Panc1 (cell line): ENCODE measurements around the gene TMEM63C. TPM values are rescaled to one million over a fixed set of nuclear protein-coding genes. Genes with fewer than 3 reads are reported as not detected.

ENCODE experiments used
- ATAC-seq: fragments of 200-7000 bp; cut with Tn5 transposase; 2 replicates; pipeline ENCODE4 v1.9.1; 2020; ENCODE audit warnings: mild to moderate bottlenecking, moderate library complexity
- BruUV-seq: library from RNA; stranded (reverse); fragments of 400-500 nt; replicated peaks from 2 replicates; lab custom pipeline; 2021; lab: Mats Ljungman, UMichigan
- CTCF ChIA-PET: fragments of 300-600 bp; sonication (Branson Sonifier 250); formaldehyde crosslinking; loops from one replicate; lab custom pipeline; 2022; ENCODE audit warnings: antibody characterized with exemption; lab: Charles Lee
- POLR2A ChIA-PET: fragments of 300-600 bp; sonication (Branson Sonifier 250); formaldehyde crosslinking; loops from one replicate; lab custom pipeline; 2022; ENCODE audit warnings: antibody characterized with exemption; lab: Charles Lee
- DNase-seq: peaks from one replicate; pipeline ENCODE4 v3.0.0-alpha.2; 2010; ENCODE audit warnings: low read depth, low spot score
- H3K27ac ChIP-seq: 2 replicates; pipeline ENCODE4 v1.5.1; 2011; ENCODE audit warnings: mild to moderate bottlenecking, low read length, inconsistent platforms
- H3K27me3 ChIP-seq: fragments of 200-500 bp; sonication (Bioruptor generic); 2 replicates; pipeline ENCODE4 v1.6.0; 2014; ENCODE audit warnings: low read length, inconsistent platforms; ENCODE audit not compliant: control insufficient read depth, insufficient read depth
- H3K36me3 ChIP-seq: fragments of 200-500 bp; sonication (Bioruptor generic); 2 replicates; pipeline ENCODE4 v1.5.1; 2014; ENCODE audit warnings: inconsistent platforms, mild to moderate bottlenecking, low read length, moderate library complexity; ENCODE audit not compliant: control insufficient read depth, insufficient read depth
- H3K4me1 ChIP-seq: 2 replicates; pipeline ENCODE4 v1.5.1; 2011; ENCODE audit warnings: inconsistent platforms, mild to moderate bottlenecking, low read length, moderate library complexity; ENCODE audit not compliant: control insufficient read depth, insufficient read depth
- H3K4me3 ChIP-seq, 2 experiments: 2 replicates each; pipeline ENCODE4 v1.5.1; 2011 to 2012; ENCODE audit warnings: low read depth in 2 of 2, low read length in 2 of 2, mild to moderate bottlenecking in 2 of 2, inconsistent platforms in 1 of 2, moderate library complexity in 1 of 2
- H3K9me3 ChIP-seq: fragments of 200-500 bp; sonication (Bioruptor generic); 2 replicates; pipeline ENCODE4 v1.5.1; 2014; ENCODE audit warnings: low read depth, mild to moderate bottlenecking, inconsistent platforms, low read length, moderate library complexity; ENCODE audit not compliant: control insufficient read depth, insufficient read depth
- POLR2AphosphoS5 ChIP-seq: IDR thresholded peaks from 2 replicates; pipeline ENCODE4 v1.6.1; 2012; ENCODE audit warnings: mild to moderate bottlenecking, low read depth, low read length, moderate library complexity
- SIN3A ChIP-seq: IDR thresholded peaks from 2 replicates; pipeline ENCODE4 v1.6.1; 2012; ENCODE audit warnings: low read depth, mild to moderate bottlenecking, low read length, moderate library complexity, borderline replicate concordance; ENCODE audit not compliant: insufficient read depth
- TCF7L2 ChIP-seq: IDR thresholded peaks from 2 replicates; pipeline ENCODE4 v1.6.1; 2011; ENCODE audit warnings: mild to moderate bottlenecking, low read depth, low read length, inconsistent platforms
- in situ Hi-C: cut with HindIII; loops from 2 replicates; pipeline ENCODE4 v1.10.0; 2016; ENCODE audit warnings: low sequenced_read_pairs, low pct_unique_long_range_greater_than_20kb
- intact Hi-C: fragments of 100-400 bp; cut with micrococcal nuclease; formaldehyde crosslinking; loops from one replicate; pipeline ENCODE4 v1.10.0; 2022; ENCODE audit not compliant: unreplicated experiment
- total RNA-seq: library from RNA; stranded (reverse); gene quantifications from one replicate; pipeline ENCODE4 v1.2.1, GENCODE V29; 2021; ENCODE audit not compliant: unreplicated experiment
- TF ChIP-seq, protein P1 (sequence below), 2 experiments: IDR thresholded peaks; 2 replicates each; pipeline ENCODE4 v1.6.1; 2011 to 2012; ENCODE audit warnings: low read depth in 2 of 2, control low read depth in 1 of 2, low read length in 1 of 2, mild to moderate bottlenecking in 1 of 2, moderate library complexity in 1 of 2; ENCODE audit not compliant: insufficient read depth in 1 of 2
- TF ChIP-seq, protein P2 (sequence below): fragments of 450-650 bp; IDR thresholded peaks from 2 replicates; pipeline ENCODE4 v1.5.1; 2017; ENCODE audit warnings: mild to moderate bottlenecking

The TMEM63C gene
- total RNA-seq, 1 experiment from 2014 or later: 2.4 TPM

DNA sequence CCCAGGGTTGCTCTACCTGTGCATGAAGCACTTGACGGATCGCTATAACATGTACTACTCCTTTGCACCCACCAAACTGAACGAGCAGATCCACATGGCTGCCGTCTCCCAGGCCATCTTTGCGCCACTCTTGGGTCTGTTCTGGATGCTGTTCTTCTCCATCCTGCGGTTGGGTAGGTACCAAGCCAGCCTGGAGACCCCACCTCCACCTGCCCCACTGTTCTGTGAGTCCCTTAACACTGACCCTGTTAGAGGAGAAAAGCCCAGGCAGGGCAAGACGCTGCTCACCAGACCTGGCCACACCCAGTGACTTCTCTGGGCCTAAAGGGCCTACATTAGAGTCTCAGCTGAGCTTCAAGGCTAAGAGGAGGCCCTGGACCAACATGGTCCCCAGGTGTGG is 67.7 kb downstream of the TMEM63C start:
- intact Hi-C loops: no loop called here
- no peaks in the 10 kb centered on the region for H3K36me3 ChIP-seq
- no peak overlapping the region for H3K27ac ChIP-seq
- no peak overlapping the region for H3K4me3 ChIP-seq
- no peaks in the 10 kb centered on the region for H3K27me3 ChIP-seq
- ATAC-seq: no peak
- H3K9me3 ChIP-seq: no peaks in the 10 kb centered on the region
- in situ Hi-C loops: no loop called here
- no TSS peak for BruUV-seq
- no peaks in the 10 kb centered on the region for H3K4me1 ChIP-seq
- TF ChIP-seq TCF7L2 (no peak), SIN3A (no peak), POLR2AphosphoS5 (no peak)
- TF ChIP-seq, protein P1, sequence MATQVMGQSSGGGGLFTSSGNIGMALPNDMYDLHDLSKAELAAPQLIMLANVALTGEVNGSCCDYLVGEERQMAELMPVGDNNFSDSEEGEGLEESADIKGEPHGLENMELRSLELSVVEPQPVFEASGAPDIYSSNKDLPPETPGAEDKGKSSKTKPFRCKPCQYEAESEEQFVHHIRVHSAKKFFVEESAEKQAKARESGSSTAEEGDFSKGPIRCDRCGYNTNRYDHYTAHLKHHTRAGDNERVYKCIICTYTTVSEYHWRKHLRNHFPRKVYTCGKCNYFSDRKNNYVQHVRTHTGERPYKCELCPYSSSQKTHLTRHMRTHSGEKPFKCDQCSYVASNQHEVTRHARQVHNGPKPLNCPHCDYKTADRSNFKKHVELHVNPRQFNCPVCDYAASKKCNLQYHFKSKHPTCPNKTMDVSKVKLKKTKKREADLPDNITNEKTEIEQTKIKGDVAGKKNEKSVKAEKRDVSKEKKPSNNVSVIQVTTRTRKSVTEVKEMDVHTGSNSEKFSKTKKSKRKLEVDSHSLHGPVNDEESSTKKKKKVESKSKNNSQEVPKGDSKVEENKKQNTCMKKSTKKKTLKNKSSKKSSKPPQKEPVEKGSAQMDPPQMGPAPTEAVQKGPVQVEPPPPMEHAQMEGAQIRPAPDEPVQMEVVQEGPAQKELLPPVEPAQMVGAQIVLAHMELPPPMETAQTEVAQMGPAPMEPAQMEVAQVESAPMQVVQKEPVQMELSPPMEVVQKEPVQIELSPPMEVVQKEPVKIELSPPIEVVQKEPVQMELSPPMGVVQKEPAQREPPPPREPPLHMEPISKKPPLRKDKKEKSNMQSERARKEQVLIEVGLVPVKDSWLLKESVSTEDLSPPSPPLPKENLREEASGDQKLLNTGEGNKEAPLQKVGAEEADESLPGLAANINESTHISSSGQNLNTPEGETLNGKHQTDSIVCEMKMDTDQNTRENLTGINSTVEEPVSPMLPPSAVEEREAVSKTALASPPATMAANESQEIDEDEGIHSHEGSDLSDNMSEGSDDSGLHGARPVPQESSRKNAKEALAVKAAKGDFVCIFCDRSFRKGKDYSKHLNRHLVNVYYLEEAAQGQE (IDR thresholded peaks at IDR 0.05; ENCODE audit: insufficient read depth in 1 of 2, low read depth in 2 of 2, low read length in 1 of 2): no peak
- TF ChIP-seq, protein P2, sequence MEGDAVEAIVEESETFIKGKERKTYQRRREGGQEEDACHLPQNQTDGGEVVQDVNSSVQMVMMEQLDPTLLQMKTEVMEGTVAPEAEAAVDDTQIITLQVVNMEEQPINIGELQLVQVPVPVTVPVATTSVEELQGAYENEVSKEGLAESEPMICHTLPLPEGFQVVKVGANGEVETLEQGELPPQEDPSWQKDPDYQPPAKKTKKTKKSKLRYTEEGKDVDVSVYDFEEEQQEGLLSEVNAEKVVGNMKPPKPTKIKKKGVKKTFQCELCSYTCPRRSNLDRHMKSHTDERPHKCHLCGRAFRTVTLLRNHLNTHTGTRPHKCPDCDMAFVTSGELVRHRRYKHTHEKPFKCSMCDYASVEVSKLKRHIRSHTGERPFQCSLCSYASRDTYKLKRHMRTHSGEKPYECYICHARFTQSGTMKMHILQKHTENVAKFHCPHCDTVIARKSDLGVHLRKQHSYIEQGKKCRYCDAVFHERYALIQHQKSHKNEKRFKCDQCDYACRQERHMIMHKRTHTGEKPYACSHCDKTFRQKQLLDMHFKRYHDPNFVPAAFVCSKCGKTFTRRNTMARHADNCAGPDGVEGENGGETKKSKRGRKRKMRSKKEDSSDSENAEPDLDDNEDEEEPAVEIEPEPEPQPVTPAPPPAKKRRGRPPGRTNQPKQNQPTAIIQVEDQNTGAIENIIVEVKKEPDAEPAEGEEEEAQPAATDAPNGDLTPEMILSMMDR: no peak
- ChIA-PET POLR2A (no interaction called here), CTCF (no interaction called here)
- no peak for DNase-seq

DNA sequence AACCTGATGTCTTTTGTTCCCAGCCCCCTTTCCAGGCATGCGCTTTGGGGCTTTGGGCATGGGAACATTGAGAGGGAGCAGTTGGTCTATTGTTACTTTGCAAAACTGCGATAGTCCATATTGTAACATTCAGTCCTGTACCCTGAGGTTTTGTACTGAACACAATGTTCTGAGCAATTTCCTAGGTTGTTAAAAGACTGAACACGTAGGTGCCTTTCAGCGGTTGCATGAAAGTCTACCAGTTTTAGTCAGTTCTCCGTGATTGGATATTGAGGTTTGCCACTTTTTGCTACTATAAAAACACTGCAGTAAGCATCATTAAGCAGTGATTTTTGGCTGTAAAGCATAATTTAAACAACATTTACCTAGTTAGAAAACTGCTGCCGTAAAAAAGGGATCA is 69.3 kb downstream of the TMEM63C start:
- intact Hi-C loops: no loop called here
- ATAC-seq: no peak
- ChIA-PET CTCF (no interaction called here), POLR2A (no interaction called here)
- no peak overlapping the region for H3K27ac ChIP-seq
- in situ Hi-C loops: no loop called here
- no peaks in the 10 kb centered on the region for H3K27me3 ChIP-seq
- DNase-seq: no peak
- no peaks in the 10 kb centered on the region for H3K36me3 ChIP-seq
- no peaks in the 10 kb centered on the region for H3K4me1 ChIP-seq
- H3K4me3 ChIP-seq: no peak overlapping the region
- H3K9me3 ChIP-seq: no peaks in the 10 kb centered on the region
- TF ChIP-seq SIN3A (no peak), TCF7L2 (no peak), POLR2AphosphoS5 (no peak)
- TF ChIP-seq, protein P1 (IDR thresholded peaks at IDR 0.05; ENCODE audit: insufficient read depth in 1 of 2, low read depth in 2 of 2, low read length in 1 of 2): no peak
- TF ChIP-seq, protein P2: no peak
- no TSS peak for BruUV-seq
